SK-N-DZ (cell line): ENCODE measurements around the gene MYO3B.
"Not testable (repeated sequence)": the region's sequence is repeated elsewhere in the genome, so short reads cannot be mapped to it uniquely, and the experiment has no call there.

ENCODE experiments used
- DNase-seq: peaks from one replicate; pipeline ENCODE4 v3.0.0-alpha.2; 2015; ENCODE audit warnings: low spot score

The MYO3B gene

GRCh38 chr2:170339322-170339721 lies 161.4 kb downstream of the MYO3B start:
- no peak for DNase-seq

GRCh38 chr2:170339750-170340692 lies 162.1 kb downstream of the MYO3B start:
- DNase-seq = no peak

- DNase-seq = no peak
Observed at GRCh38 chr2:170340693-170341068, 162.7 kb downstream of the MYO3B start.

- no peak for DNase-seq
Observed at GRCh38 chr2:170341684-170342623, 164.0 kb downstream of the MYO3B start.

GRCh38 chr2:170344663-170345346 lies 166.9 kb downstream of the MYO3B start:
- no peak for DNase-seq

- no peak for DNase-seq
Observed at GRCh38 chr2:170345607-170346006, 167.7 kb downstream of the MYO3B start.

- not testable (repeated sequence) for DNase-seq
Observed at GRCh38 chr2:170349269-170349668, 171.3 kb downstream of the MYO3B start.

- no peak for DNase-seq
Observed at GRCh38 chr2:170350929-170351826, 173.2 kb downstream of the MYO3B start.

- no peak for DNase-seq
Observed at GRCh38 chr2:170353723-170354122, 175.8 kb downstream of the MYO3B start.

GRCh38 chr2:170354388-170354787 lies 176.4 kb downstream of the MYO3B start:
- no peak for DNase-seq

GRCh38 chr2:170354855-170355780 lies 177.2 kb downstream of the MYO3B start:
- no peak for DNase-seq

- no peak for DNase-seq
Observed at GRCh38 chr2:170359466-170359865, 181.5 kb downstream of the MYO3B start.

- DNase-seq = no peak
Observed at GRCh38 chr2:170360546-170361089, 182.7 kb downstream of the MYO3B start.

GRCh38 chr2:170361090-170361936 lies 183.4 kb downstream of the MYO3B start:
- peak; percentile 30 for DNase-seq

GRCh38 chr2:170362313-170362870 lies 184.4 kb downstream of the MYO3B start:
- no peak for DNase-seq

- DNase-seq = no peak
Observed at GRCh38 chr2:170362871-170363631, 185.1 kb downstream of the MYO3B start.

GRCh38 chr2:170365003-170365402 lies 187.1 kb downstream of the MYO3B start:
- no peak for DNase-seq
